NCI-H1930 (cell line): ENCODE measurements around the gene RASD1.

Experiments
- DNase-seq, 2 experiments: peaks; one replicate each; lab custom pipeline; 2025; lab: John Stamatoyannopoulos, UW

RASD1 gene

GRCh38 chr17:17496189-17497064 lies at the start of gene RASD1:
Gene RASD1, minus strand, starts transcription at chr17:17496395. Its CDS starts 214 bp downstream, at chr17:17496181.
- DNase-seq: peak; percentile 59 to 83

- no peak for DNase-seq
These were observed 49.8 kb upstream of the RASD1 start for GRCh38 chr17:17545984-17546383.

- no peak for DNase-seq
These were observed 49.0 kb upstream of the RASD1 start for GRCh38 chr17:17545031-17545820.

- DNase-seq: no peak
These were observed 46.9 kb upstream of the RASD1 start for GRCh38 chr17:17542906-17543635.

GRCh38 chr17:17541640-17542001 lies 45.4 kb upstream of the RASD1 start:
- no peak for DNase-seq

GRCh38 chr17:17540935-17541639 lies 44.9 kb upstream of the RASD1 start:
- no peak for DNase-seq

- DNase-seq: no peak
These were observed 44.2 kb upstream of the RASD1 start for GRCh38 chr17:17540278-17540906.

- no peak for DNase-seq
These were observed 43.4 kb upstream of the RASD1 start for GRCh38 chr17:17539591-17539990.

- peak; percentile 50 to 71 for DNase-seq
These were observed 42.5 kb upstream of the RASD1 start for GRCh38 chr17:17538417-17539391.

GRCh38 chr17:17537311-17538099 lies 41.3 kb upstream of the RASD1 start:
- DNase-seq: no peak

- no peak for DNase-seq
These were observed 40.5 kb upstream of the RASD1 start for GRCh38 chr17:17536702-17537101.

GRCh38 chr17:17535957-17536356 lies 39.8 kb upstream of the RASD1 start:
- no peak for DNase-seq

- DNase-seq: no peak
These were observed 37.8 kb upstream of the RASD1 start for GRCh38 chr17:17533901-17534441.

- DNase-seq: no peak
These were observed 36.8 kb upstream of the RASD1 start for GRCh38 chr17:17532991-17533390.

GRCh38 chr17:17531156-17531555 lies 35.0 kb upstream of the RASD1 start:
- DNase-seq: no peak

- no peak for DNase-seq
These were observed 32.8 kb upstream of the RASD1 start for GRCh38 chr17:17528696-17529652.

GRCh38 chr17:17527956-17528500 lies 31.8 kb upstream of the RASD1 start:
- DNase-seq: no peak
